GM12891 (cell line): ENCODE data around the gene BPGM.

Source experiments
- DNase-seq: peaks from one replicate; pipeline ENCODE4 v3.0.0; 2011; ENCODE audit warnings: low spot score; ENCODE audit not compliant: insufficient read length
- FAIRE-seq: peaks from 2 replicates; lab custom pipeline; 2011; peaks lifted over from hg19 to GRCh38; lab: Jason Lieb, UNC
- PAX5 ChIP-seq: IDR thresholded peaks from 2 replicates; pipeline ENCODE4 v1.6.1; 2011; ENCODE audit warnings: low read length, moderate library complexity, mild to moderate bottlenecking; ENCODE audit not compliant: insufficient read depth, severe bottlenecking
- POLR2A ChIP-seq: IDR thresholded peaks from 2 replicates; pipeline ENCODE4 v1.6.1; 2011; ENCODE audit warnings: low read depth, low read length, control low read depth
- POLR2AphosphoS5 ChIP-seq: IDR thresholded peaks from 2 replicates; pipeline ENCODE4 v1.6.1; 2011; ENCODE audit warnings: low read depth, low read length, control low read depth
- POU2F2 ChIP-seq: IDR thresholded peaks from 2 replicates; pipeline ENCODE4 v1.6.1; 2011; ENCODE audit warnings: low read depth, mild to moderate bottlenecking, control low read depth, low read length, moderate library complexity
- SPI1 ChIP-seq: IDR thresholded peaks from 2 replicates; pipeline ENCODE4 v1.6.1; 2011; ENCODE audit warnings: low read depth, low read length, control low read depth
- TAF1 ChIP-seq: IDR thresholded peaks from 2 replicates; pipeline ENCODE4 v1.6.1; 2011; ENCODE audit warnings: low read depth, low read length, control low read depth

The BPGM gene

DNA sequence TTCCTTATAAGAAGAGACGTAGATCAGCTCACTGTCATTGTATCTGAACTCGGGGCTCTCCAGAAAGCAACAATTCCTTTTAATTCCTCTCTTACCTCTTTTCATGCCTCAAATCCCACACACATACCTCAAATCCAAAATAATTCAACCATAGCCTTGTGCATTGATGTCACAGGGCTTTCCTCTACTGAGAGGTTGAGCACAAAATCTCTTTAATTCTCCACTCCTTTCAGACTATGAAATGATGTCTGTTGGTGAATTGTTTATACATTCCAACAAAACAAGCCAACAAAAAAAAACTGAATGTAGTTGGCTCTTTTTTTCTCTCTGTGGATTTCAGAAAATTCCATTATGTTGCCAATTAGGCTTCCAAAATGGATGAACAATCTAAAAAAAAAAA, 53.2 kb downstream of the BPGM start:
- TF ChIP-seq POLR2AphosphoS5 = no peak
- TF ChIP-seq POU2F2 = no peak
- FAIRE-seq (no peak), DNase-seq (no peak)

DNA sequence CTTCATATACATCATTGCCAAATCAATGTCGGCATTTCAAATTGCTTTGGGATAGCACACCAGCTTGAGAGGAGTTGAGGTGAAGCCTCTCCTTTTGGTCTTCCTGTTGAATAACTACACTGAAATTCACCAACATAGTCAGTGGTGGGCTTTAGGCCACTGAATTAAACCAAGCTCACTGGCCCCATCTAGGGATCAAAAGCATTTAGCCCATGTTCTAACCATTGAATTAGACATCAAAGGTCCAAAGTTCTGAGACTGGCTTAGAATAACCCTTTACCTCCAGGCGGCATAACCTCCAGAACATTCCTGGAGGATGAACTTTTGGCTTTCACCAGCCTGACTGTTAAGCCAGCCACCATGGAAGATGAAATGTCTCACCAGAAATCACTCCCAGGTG, 54.6 kb downstream of the BPGM start:
- FAIRE-seq (peak; percentile 51), DNase-seq (no peak)
- TF ChIP-seq POU2F2 (no peak), TAF1 (no peak), POLR2AphosphoS5 (no peak), PAX5 (no peak), SPI1 (no peak), POLR2A (no peak)

DNA sequence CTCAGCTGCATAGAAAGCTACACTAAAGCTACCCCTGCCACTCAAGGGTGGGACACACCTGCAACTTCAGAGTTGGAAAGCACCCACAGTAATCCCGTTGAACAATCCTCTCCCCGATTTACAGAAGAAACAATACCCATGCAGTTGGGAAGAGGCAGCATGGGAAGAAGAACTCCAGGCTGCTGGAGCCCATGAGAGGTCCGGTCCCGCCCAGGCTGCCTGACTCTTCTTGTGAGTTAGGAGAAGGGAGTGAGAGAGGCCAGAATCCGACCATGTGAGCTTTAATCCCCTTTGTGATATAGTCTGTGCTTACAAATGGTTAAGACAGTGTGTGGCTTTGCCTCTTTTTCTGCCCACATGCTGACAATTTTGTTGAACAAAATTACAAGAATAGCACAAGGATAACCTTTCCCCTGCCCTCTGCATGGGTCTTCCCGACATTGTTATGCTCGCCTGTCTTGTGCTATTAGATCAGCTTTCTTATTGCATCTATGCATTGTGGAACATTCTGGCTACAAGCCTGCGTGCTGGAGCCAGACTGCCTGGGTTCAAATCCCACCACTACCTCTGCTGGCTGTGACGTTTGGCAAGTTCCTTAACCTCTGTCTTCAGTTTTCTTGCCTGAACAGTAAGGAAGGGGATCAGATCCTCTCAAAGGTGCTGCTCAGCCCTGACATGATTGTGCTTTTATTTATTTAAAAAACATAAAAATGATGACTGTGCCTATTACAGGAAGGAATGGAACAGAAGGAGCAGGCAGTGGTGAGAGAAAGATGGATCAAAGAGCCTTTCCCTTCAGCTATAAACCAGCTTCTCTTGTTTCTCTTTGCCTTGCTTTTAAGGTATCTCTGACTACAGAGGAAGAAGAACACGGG, 56.0 kb downstream of the BPGM start:
- TF ChIP-seq PAX5 (no peak), POU2F2 (no peak), POLR2AphosphoS5 (no peak), SPI1 (no peak), TAF1 (no peak), POLR2A (no peak)
- FAIRE-seq (no peak), DNase-seq (no peak)

DNA sequence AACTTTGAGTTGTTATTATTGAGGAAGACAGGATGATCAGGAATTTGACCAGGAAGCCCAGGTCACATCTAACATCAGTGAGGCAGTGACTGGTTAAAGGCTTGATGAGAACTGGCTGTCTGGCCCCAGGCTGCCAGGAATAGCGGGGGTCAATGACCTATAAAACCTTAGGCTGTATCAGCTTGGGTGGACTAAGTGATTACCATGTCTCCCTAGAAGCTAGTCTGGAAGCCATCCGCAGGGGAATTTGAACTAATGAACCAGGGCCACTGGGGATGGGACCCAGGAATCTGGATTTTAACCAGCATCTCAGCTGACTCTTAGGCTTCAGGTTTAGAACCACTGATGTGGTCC, 56.6 kb downstream of the BPGM start:
- TF ChIP-seq POU2F2 (no peak), PAX5 (no peak), TAF1 (no peak), SPI1 (no peak), POLR2A (no peak), POLR2AphosphoS5 (no peak)
- no peak for FAIRE-seq
- no peak for DNase-seq

DNA sequence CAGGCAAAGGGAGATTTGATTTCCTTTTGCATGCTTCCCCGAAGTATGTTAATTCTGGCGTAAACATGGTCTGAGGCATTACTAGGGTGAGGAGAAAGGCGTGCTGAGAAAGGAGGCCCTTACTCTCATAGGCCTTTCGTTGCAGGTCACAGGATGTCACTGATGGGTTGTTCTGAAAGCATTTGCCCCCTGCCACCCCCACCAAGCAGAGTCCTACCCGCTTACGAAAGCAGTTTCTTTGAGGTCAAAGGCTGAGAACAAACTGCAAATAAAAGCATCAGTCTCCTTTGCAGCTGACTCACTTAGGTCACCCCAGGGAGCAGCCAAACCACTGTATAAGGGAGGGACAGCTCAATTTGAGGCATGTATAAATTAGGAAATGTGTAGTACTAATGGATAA, 57.1 kb downstream of the BPGM start:
- no peak for DNase-seq
- TF ChIP-seq POU2F2 (no peak), POLR2A (no peak), PAX5 (no peak), POLR2AphosphoS5 (no peak), TAF1 (no peak), SPI1 (no peak)
- FAIRE-seq = no peak

DNA sequence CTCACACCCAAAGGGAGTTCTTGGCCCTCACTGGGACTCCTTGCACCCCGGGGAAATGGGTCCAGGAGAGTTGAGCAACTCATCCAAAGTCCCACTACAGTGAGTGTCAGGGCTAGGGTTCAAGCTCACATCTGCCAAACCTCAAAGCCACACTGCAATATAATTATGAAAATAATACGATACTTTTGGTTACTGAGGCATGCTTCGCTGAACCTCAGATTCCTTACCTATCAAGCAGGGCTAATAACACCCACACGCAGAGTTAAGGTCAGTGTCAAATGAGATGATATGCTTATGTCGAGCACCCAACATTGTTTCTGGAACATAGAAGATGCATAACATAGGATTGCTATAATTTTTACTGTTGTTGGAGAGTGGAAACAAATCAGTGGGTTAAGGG, 58.2 kb downstream of the BPGM start:
- TF ChIP-seq PAX5 (no peak), SPI1 (no peak), POLR2A (no peak), POLR2AphosphoS5 (no peak), POU2F2 (no peak), TAF1 (no peak)
- FAIRE-seq (peak; percentile 52), DNase-seq (no peak)

DNA sequence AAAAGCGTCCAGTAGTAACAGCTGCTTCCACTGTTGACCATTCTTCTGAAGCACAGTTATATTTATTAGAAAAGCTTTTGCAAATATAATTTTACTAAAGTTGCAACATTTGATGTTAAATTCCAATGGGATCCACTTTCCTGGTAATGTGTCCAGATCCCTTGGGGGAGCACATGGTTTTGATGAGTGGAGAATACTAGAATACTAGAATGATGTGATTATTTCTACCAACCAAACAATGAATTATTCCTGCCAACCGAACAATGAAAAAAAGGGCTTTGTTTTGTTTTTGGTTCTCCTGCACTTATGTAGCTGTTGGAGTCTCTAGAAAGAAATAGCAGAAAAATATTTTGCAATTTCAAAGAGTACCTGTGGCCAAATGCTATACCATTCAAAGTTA, 59.1 kb downstream of the BPGM start:
- no peak for TF ChIP-seq PAX5
- TF ChIP-seq SPI1 = no peak
- no peak for TF ChIP-seq POLR2AphosphoS5
- TF ChIP-seq POLR2A = no peak
- TF ChIP-seq POU2F2 = no peak
- no peak for TF ChIP-seq TAF1
- DNase-seq (no peak), FAIRE-seq (no peak)

DNA sequence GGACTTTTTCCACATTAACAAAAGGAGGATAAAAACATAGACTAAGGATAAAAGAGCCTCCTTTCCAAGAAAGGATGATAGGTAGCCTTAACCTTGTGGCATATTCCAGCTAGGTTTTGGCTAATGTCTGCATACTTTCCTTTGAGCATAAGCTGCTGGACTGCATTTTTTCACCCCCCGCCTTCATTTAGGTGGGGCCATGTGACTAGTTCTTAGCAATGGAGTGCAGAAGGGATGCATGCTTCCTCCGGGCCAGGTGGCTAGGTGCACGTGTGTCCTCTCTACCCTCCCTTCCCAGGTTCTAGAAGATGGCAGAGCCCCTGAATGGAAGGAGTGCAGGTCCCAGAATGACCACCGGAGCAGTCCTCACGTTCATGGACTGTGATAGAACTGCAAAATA, 59.8 kb downstream of the BPGM start:
- FAIRE-seq (no peak), DNase-seq (no peak)
- no peak for TF ChIP-seq POLR2A
- TF ChIP-seq POLR2AphosphoS5 = no peak
- no peak for TF ChIP-seq SPI1
- TF ChIP-seq POU2F2 = no peak
- TF ChIP-seq PAX5 = no peak
- no peak for TF ChIP-seq TAF1

DNA sequence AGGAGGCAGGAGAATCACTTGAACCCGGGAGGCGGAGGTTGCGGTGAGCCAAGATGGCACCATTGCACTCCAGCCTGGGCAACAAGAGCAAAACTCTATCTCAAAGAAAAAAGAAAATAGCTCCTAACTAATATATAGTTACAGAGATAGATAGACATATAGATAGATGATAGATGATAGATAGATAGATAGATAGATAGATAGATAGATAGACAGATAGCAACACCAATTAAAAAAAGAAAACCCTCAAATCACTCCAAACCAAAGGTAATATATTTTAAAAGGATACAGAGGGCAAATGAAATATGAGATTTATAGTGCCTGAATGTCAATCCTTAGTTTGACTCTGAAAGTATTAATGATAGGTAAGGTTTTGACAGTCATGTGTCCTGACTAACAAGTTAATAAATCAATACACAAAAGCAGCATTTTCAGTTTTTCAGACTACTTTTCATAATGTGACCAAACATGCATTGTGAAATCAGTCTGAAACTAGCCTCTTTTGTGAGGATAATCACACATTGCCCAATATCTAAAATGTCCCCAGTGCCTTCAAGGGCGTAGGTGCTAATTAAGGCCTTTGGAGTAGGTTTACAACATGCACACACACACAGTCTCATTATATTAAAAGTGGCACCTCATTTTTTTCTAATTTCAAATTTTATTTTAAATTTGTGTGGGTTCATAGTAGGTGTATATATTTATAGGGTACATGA, 61.2 kb downstream of the BPGM start:
- TF ChIP-seq POLR2A (no peak), POLR2AphosphoS5 (no peak), SPI1 (no peak), PAX5 (no peak), POU2F2 (no peak), TAF1 (no peak)
- FAIRE-seq = no peak
- no peak for DNase-seq
